Neural cell (in vitro differentiated cells): ENCODE data around the gene HAVCR1. TPM values are rescaled to one million over a fixed set of nuclear protein-coding genes. Genes with fewer than 3 reads are reported as not detected.

Source experiments
- H2AFZ ChIP-seq: fragments of 200-600, 300-800 bp; sonication (generic), shearing (Covaris generic); 2 replicates; pipeline ENCODE4 v1.6.0; 2014; ENCODE audit warnings: low read depth, mild to moderate bottlenecking, antibody characterized with exemption, low read length, moderate library complexity
- H3F3A ChIP-seq: fragments of 200-600 bp; shearing (Covaris generic); 2 replicates; pipeline ENCODE4 v1.6.1; 2016; ENCODE audit warnings: mild to moderate bottlenecking, moderate library complexity, mixed read lengths, antibody characterized with exemption, low read length; ENCODE audit not compliant: insufficient read depth, poor library complexity, severe bottlenecking
- H3K27ac ChIP-seq: fragments of 200-600, 300-800 bp; sonication (generic), shearing (Covaris generic); 2 replicates; pipeline ENCODE4 v1.5.1; 2014; ENCODE audit warnings: mild to moderate bottlenecking, low read length, moderate library complexity
- H3K27me3 ChIP-seq: fragments of 300-800, 200-600 bp; sonication (generic), shearing (Covaris generic); 2 replicates; pipeline ENCODE4 v1.6.0; 2014; ENCODE audit warnings: mild to moderate bottlenecking, low read depth, low read length, moderate library complexity; ENCODE audit not compliant: insufficient read depth
- H3K36me3 ChIP-seq: fragments of 300-800, 200-600 bp; sonication (generic), shearing (Covaris generic); 2 replicates; pipeline ENCODE4 v1.5.1; 2014; ENCODE audit warnings: mild to moderate bottlenecking, antibody characterized with exemption, low read length, moderate library complexity; ENCODE audit not compliant: insufficient read depth
- H3K4me2 ChIP-seq: fragments of 300-800, 200-600 bp; sonication (generic), shearing (Covaris generic); 2 replicates; pipeline ENCODE4 v1.6.0; 2014; ENCODE audit warnings: mild to moderate bottlenecking, low read length
- H3K4me3 ChIP-seq: fragments of 300-800, 200-600 bp; sonication (generic), shearing (Covaris generic); 2 replicates; pipeline ENCODE4 v1.5.1; 2014; ENCODE audit warnings: mild to moderate bottlenecking, low read length, moderate library complexity
- H3K79me2 ChIP-seq: fragments of 200-600 bp; shearing (Covaris generic); replicated peaks from 2 replicates; pipeline ENCODE4 v1.6.0; 2014; ENCODE audit warnings: mild to moderate bottlenecking, low read length, moderate library complexity; ENCODE audit not compliant: insufficient read depth
- H3K9ac ChIP-seq: fragments of 300-800, 200-600 bp; sonication (generic), shearing (Covaris generic); 2 replicates; pipeline ENCODE4 v1.6.1; 2016; ENCODE audit warnings: mild to moderate bottlenecking, low read length, mixed read lengths
- H3K9me2 ChIP-seq: fragments of 200-600 bp; shearing (Covaris generic); 2 replicates; pipeline ENCODE4 v1.6.1; 2016; ENCODE audit warnings: mild to moderate bottlenecking, low read length, mixed read lengths; ENCODE audit not compliant: insufficient read depth
- H3K9me3 ChIP-seq: fragments of 200-600, 300-800 bp; sonication (generic), shearing (Covaris generic); 2 replicates; pipeline ENCODE4 v1.6.1; 2016; ENCODE audit warnings: mild to moderate bottlenecking, mixed run types, low read length, moderate library complexity, mixed read lengths
- H4K20me1 ChIP-seq: fragments of 200-600 bp; shearing (Covaris generic); 2 replicates; pipeline ENCODE4 v1.6.1; 2016; ENCODE audit warnings: mild to moderate bottlenecking, mixed run types; ENCODE audit not compliant: insufficient read depth
- CTCF ChIP-seq: fragments of 450-650 bp; IDR thresholded peaks from 2 replicates; pipeline ENCODE4 v1.5.1; 2014; ENCODE audit warnings: antibody characterized with exemption, mild to moderate bottlenecking, moderate library complexity; ENCODE audit not compliant: poor library complexity, severe bottlenecking
- EP300 ChIP-seq: fragments of 450-650 bp; conservative IDR thresholded peaks from 2 replicates; pipeline ENCODE4 v1.6.1; 2014; ENCODE audit warnings: antibody characterized with exemption, mild to moderate bottlenecking, moderate library complexity; ENCODE audit not compliant: poor library complexity, severe bottlenecking
- EZH2 ChIP-seq: fragments of 200-600, 300-800 bp; shearing (Covaris generic), sonication (generic); IDR thresholded peaks from 2 replicates; pipeline ENCODE4 v1.6.1; 2014; ENCODE audit warnings: antibody characterized with exemption, low read length, borderline replicate concordance, mild to moderate bottlenecking; ENCODE audit not compliant: insufficient read depth, poor library complexity, severe bottlenecking
- MXI1 ChIP-seq: fragments of 450-650 bp; conservative IDR thresholded peaks from 2 replicates; pipeline ENCODE4 v1.6.1; 2014; ENCODE audit warnings: antibody characterized with exemption, mild to moderate bottlenecking; ENCODE audit not compliant: poor library complexity, severe bottlenecking
- POLR2AphosphoS5 ChIP-seq: IDR thresholded peaks from 2 replicates; pipeline ENCODE4 v1.6.1; 2012
- RAD21 ChIP-seq: fragments of 450-650 bp; conservative IDR thresholded peaks from 2 replicates; pipeline ENCODE4 v1.6.1; 2014; ENCODE audit warnings: antibody characterized with exemption, mild to moderate bottlenecking, moderate library complexity
- REST ChIP-seq: IDR thresholded peaks from 2 replicates; pipeline ENCODE4 v1.6.1; 2012; ENCODE audit warnings: borderline replicate concordance
- SMC3 ChIP-seq: fragments of 450-650 bp; conservative IDR thresholded peaks from 2 replicates; pipeline ENCODE4 v1.6.1; 2014; ENCODE audit warnings: antibody characterized with exemption, mild to moderate bottlenecking, moderate library complexity; ENCODE audit not compliant: poor library complexity
- TAF1 ChIP-seq: IDR thresholded peaks from 2 replicates; pipeline ENCODE4 v1.6.1; 2012; ENCODE audit warnings: low read depth
- polyA plus RNA-seq: library from polyadenylated mRNA; depleted of rRNA; stranded (reverse); fragments of >200 nt; gene quantifications from 2 replicates; pipeline ENCODE4 v1.2.3, GENCODE V29; 2014

HAVCR1 gene
- polyA plus RNA-seq, 1 donor from 2014 or later, result not detected

- TF ChIP-seq EP300 (no peak), RAD21 (no peak), CTCF (no peak), POLR2AphosphoS5 (no peak), MXI1 (no peak), REST (no peak), EZH2 (no peak), TAF1 (no peak), SMC3 (no peak)
- H3F3A ChIP-seq, result no peaks in the 10 kb centered on the region
- H3K27me3 ChIP-seq, result no peaks in the 10 kb centered on the region
- H3K9me2 ChIP-seq, result no peaks in the 10 kb centered on the region
- no peak overlapping the region for H3K27ac ChIP-seq
- H3K4me2 ChIP-seq, result no peak overlapping the region
- H4K20me1 ChIP-seq, result no peaks in the 10 kb centered on the region
- H3K79me2 ChIP-seq, result no peaks in the 10 kb centered on the region
- H3K4me3 ChIP-seq, result no peak overlapping the region
- no peaks in the 10 kb centered on the region for H3K9me3 ChIP-seq
- H2AFZ ChIP-seq, result no peak overlapping the region
- no peaks in the 10 kb centered on the region for H3K36me3 ChIP-seq
- H3K9ac ChIP-seq, result no peak overlapping the region
Measured at GRCh38 chr5:156981481-156981880, 77.4 kb downstream of the HAVCR1 start.

Other genes with a start within 250 kb of the HAVCR1 start
- not detected in 2 replicates for gene PPP1R2B, start 208.8 kb downstream of the HAVCR1 start, polyA plus RNA-seq
- not detected in 2 replicates for gene TIMD4, start 95.9 kb downstream of the HAVCR1 start, polyA plus RNA-seq
- gene HAVCR2, start 49.9 kb upstream of the HAVCR1 start, polyA plus RNA-seq, result 0.66 and 1.1 TPM in 2 replicates
- gene MED7, start 83.7 kb upstream of the HAVCR1 start, polyA plus RNA-seq, result 25.4 and 27.2 TPM in 2 replicates
- gene GARIN3, start 107.1 kb upstream of the HAVCR1 start, polyA plus RNA-seq, result not detected in 2 replicates
- gene ITK, start 121.7 kb upstream of the HAVCR1 start, polyA plus RNA-seq, result not detected in 2 replicates
- 59.7 and 65.1 TPM in 2 replicates for gene CYFIP2, start 207.0 kb upstream of the HAVCR1 start, polyA plus RNA-seq